Spleen (tissue), 7 donors: ENCODE data around the gene PAMR1.

Source experiments
- POLR2AphosphoS5 ChIP-seq, 3 donors: sonication (generic); formaldehyde crosslinking; IDR thresholded peaks; one replicate each; pipeline ENCODE4 v1.5.1; 2017; ENCODE audit warnings: antibody characterized with exemption in 3 of 3
- TF ChIP-seq, protein P1 (sequence below), 11 experiments: fragments of 200-600 bp in 7 of 11; fragments of 450-650 bp in 4 of 11; sonication (generic) in 4 of 11; IDR thresholded peaks in 8 of 11; conservative IDR thresholded peaks in 3 of 11; 1 replicate in 7 of 11; 2 replicates in 4 of 11; pipeline versions ENCODE4 v1.4.0 to v1.8.0; 2016 to 2021; ENCODE audit warnings: antibody characterized with exemption in 11 of 11, inconsistent platforms in 4 of 11, mild to moderate bottlenecking in 1 of 11
- donor health status: DM: no; HTN: no; CAD: no; lungs with moderate emphysema.
- donor health status: DM: no; HTN: no; CAD: no.
- donor health status: DM: no; HTN: no; CAD: no.

DNA sequence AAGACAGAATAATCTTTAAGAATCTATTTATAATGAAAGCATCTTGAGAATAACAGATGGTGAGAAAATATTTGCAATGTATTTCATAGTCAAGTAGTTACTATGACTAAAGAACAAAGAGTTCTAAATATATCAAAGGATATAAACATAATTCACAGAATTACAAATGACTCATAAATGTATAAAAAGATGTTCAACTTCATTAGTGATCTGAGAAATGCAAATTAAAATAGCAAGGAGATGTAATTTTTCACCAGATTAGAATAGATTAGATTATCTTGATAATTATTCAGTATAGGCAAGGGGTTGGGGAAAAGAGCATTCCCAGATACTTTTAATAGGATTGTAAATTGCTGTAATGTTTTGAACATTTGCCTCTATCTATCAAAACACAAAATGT lies 30.1 kb upstream of the PAMR1 start:
- TF ChIP-seq, protein P1, sequence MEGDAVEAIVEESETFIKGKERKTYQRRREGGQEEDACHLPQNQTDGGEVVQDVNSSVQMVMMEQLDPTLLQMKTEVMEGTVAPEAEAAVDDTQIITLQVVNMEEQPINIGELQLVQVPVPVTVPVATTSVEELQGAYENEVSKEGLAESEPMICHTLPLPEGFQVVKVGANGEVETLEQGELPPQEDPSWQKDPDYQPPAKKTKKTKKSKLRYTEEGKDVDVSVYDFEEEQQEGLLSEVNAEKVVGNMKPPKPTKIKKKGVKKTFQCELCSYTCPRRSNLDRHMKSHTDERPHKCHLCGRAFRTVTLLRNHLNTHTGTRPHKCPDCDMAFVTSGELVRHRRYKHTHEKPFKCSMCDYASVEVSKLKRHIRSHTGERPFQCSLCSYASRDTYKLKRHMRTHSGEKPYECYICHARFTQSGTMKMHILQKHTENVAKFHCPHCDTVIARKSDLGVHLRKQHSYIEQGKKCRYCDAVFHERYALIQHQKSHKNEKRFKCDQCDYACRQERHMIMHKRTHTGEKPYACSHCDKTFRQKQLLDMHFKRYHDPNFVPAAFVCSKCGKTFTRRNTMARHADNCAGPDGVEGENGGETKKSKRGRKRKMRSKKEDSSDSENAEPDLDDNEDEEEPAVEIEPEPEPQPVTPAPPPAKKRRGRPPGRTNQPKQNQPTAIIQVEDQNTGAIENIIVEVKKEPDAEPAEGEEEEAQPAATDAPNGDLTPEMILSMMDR (IDR thresholded peaks at IDR 0.05 in 8 of 11, conservative IDR thresholded peaks at IDR 0.05 in 3 of 11): no peak
- TF ChIP-seq POLR2AphosphoS5 (IDR thresholded peaks at IDR 0.05): no peak
